Suprapubic skin (tissue), 4 donors: ENCODE measurements around the gene SGF29. TPM values are rescaled to one million over a fixed set of nuclear protein-coding genes. Genes with fewer than 3 reads are reported as not detected.

Source experiments
- DNase-seq, 2 donors: peaks; one replicate each; pipeline ENCODE4 v3.0.0-alpha.2; 2019; ENCODE audit warnings: low spot score in 2 of 2
- H3K27ac ChIP-seq: fragments of 200-600 bp; sonication (generic); one replicate; pipeline ENCODE4 v1.5.1; 2019
- H3K27me3 ChIP-seq: fragments of 200-600 bp; sonication (generic); one replicate; pipeline ENCODE4 v1.5.1; 2019
- H3K36me3 ChIP-seq: fragments of 200-600 bp; sonication (generic); one replicate; pipeline ENCODE4 v1.5.1; 2019
- H3K4me1 ChIP-seq: fragments of 200-600 bp; sonication (generic); one replicate; pipeline ENCODE4 v1.5.1; 2019
- H3K4me3 ChIP-seq: fragments of 200-600 bp; sonication (generic); one replicate; pipeline ENCODE4 v1.5.1; 2019; ENCODE audit warnings: mild to moderate bottlenecking
- H3K9me3 ChIP-seq: fragments of 200-600 bp; sonication (generic); one replicate; pipeline ENCODE4 v1.5.1; 2019
- CTCF ChIP-seq, 2 donors: fragments of 200-600 bp in 1 of 2; fragments of 450-650 bp in 1 of 2; sonication (generic) in 1 of 2; IDR thresholded peaks; one replicate each; pipeline ENCODE4 v1.5.1; 2016 to 2019; ENCODE audit warnings: antibody characterized with exemption in 2 of 2, mild to moderate bottlenecking in 1 of 2, moderate library complexity in 1 of 2
- EP300 ChIP-seq: sonication (generic); formaldehyde crosslinking; IDR thresholded peaks from one replicate; pipeline ENCODE4 v1.6.1; 2017; ENCODE audit warnings: antibody characterized with exemption
- POLR2A ChIP-seq, 2 donors: fragments of 450-650 bp; IDR thresholded peaks; one replicate each; pipeline ENCODE4 v1.6.1; 2017; ENCODE audit warnings: antibody characterized with exemption in 2 of 2, mild to moderate bottlenecking in 2 of 2, moderate library complexity in 2 of 2
- POLR2AphosphoS5 ChIP-seq, 3 donors: sonication (generic); formaldehyde crosslinking; IDR thresholded peaks; one replicate each; pipeline ENCODE4 v1.6.1; 2017; ENCODE audit warnings: antibody characterized with exemption in 3 of 3
- WGBS: methylation state at CpG from one replicate; pipeline ENCODE4 v1.1.5; 2018; 5-methylcytosine and 5-hydroxymethylcytosine counted together
- total RNA-seq, 4 donors: library from RNA; depleted of rRNA; stranded (reverse); fragments of >200 nt; gene quantifications; one replicate each; pipeline ENCODE4 v1.1.0, GENCODE V29; 2016

Gene SGF29
- total RNA-seq, 4 donors from 2014 or later, result 20.2 to 36.1 (median 24.8) TPM

DNA sequence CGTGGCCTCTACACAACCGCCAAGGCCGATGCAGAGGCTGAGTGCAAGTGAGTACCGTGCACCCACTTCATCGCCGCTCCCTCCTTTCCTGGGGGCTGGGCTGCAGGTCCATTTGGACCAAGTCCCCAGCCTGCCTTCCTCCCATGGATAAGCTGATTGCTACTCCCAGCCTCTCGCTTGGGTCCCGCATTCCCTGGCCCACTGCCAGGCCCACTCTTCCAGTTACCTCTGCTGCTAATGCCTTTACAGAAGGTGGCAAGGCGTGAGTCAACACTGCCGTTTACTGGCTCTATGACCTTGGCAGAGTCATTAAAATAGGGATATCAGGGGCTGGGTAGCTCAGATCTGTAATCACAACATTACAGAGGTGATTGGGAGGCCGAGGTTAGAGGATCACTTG, 32.0 kb downstream of the SGF29 start:
- no peak for TF ChIP-seq POLR2A (IDR thresholded peaks at IDR 0.05)
- no peak for TF ChIP-seq CTCF (IDR thresholded peaks at IDR 0.05)
- no peak for TF ChIP-seq POLR2AphosphoS5 (IDR thresholded peaks at IDR 0.05)
- TF ChIP-seq EP300, result no peak
- Histone ChIP-seq H3K27me3 (no peaks in the 10 kb centered on the region), H3K27ac (no peak overlapping the region), H3K4me3 (no peak overlapping the region), H3K36me3 (peaks cover 88% of the 10 kb centered on the region), H3K4me1 (no peaks in the 10 kb centered on the region), H3K9me3 (no peaks in the 10 kb centered on the region)
- no peak for DNase-seq
- WGBS, result 91% methylated on average over 11 of the region's 11 CpGs

DNA sequence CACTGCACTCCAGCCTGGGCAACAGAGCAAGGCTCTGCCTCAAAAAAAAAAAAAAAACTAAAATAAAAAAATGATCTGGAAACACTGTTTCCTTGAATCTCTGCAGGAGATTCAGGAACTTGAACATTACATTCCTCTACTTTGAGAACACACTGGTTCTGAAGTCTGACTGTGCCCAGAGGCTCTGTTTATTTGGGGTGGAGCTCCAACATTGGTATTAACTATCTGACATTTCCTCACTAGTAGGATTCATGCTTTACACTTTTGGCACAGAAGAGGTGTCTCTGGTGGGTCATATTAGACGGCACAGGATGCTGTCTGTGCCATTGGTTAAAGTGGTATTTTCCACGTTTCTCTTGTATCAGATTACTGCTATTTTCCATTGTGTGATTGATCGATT, 32.7 kb downstream of the SGF29 start:
- Histone ChIP-seq H3K27me3 (no peaks in the 10 kb centered on the region), H3K27ac (no peak overlapping the region), H3K4me3 (no peak overlapping the region), H3K36me3 (peaks cover 93% of the 10 kb centered on the region), H3K9me3 (no peaks in the 10 kb centered on the region), H3K4me1 (no peaks in the 10 kb centered on the region)
- DNase-seq, result no peak
- TF ChIP-seq EP300 (no peak), POLR2AphosphoS5 (IDR thresholded peaks at IDR 0.05) (no peak), POLR2A (IDR thresholded peaks at IDR 0.05) (no peak), CTCF (IDR thresholded peaks at IDR 0.05) (no peak)
- 86% methylated on average over 3 of the region's 3 CpGs for WGBS

DNA sequence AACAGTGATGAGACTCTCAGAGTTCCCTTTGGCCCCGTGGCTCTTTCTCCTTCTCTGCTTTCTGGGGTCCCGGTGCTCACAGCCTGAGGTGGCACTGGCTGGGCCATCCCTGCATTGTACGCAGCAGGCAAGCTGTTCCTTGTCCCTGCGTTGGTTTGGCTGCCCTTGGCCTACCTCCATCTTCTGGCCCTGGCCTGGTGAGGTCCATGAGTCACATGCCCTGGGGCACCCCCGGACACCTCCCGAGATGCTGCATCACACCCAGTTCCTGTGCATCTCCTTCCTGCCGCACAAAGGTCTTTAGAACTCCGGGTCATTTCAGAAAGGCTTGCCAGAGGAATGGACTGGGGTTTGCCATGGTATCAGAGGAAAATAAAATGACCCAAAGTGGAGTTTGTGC, 33.7 kb downstream of the SGF29 start:
- no peak overlapping the region for H3K4me3 ChIP-seq
- TF ChIP-seq CTCF (IDR thresholded peaks at IDR 0.05), result no peak
- no peaks in the 10 kb centered on the region for H3K27me3 ChIP-seq
- DNase-seq, result no peak
- 79% methylated on average over 5 of the region's 8 CpGs for WGBS
- H3K36me3 ChIP-seq, result peaks cover 93% of the 10 kb centered on the region
- H3K4me1 ChIP-seq, result no peaks in the 10 kb centered on the region
- H3K27ac ChIP-seq, result no peak overlapping the region
- H3K9me3 ChIP-seq, result no peaks in the 10 kb centered on the region

DNA sequence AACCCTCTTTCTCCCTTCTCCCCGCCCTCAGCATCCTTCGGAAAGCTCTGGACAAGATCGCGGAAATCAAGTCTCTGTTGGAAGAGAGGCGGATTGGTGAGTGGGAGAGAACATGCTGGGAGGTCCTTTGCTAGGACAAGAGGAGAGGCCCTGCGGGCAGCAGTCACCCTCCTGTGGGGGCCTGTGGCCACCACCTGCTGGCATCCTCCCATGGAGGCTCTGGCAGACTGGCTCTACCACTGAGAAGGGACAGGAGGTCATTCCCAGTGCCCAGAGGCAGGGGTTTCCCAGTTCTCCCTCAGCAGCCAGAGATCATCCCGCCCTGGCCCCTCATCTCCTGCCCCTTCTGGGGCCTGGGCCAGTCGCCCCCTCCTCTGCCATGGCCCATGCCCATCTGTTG, 35.3 kb downstream of the SGF29 start:
- Histone ChIP-seq H3K36me3 (peaks cover 80% of the 10 kb centered on the region), H3K27me3 (no peaks in the 10 kb centered on the region), H3K4me1 (no peaks in the 10 kb centered on the region), H3K27ac (no peak overlapping the region), H3K9me3 (no peaks in the 10 kb centered on the region), H3K4me3 (no peak overlapping the region)
- DNase-seq, result no peak
- TF ChIP-seq EP300 (no peak), POLR2AphosphoS5 (IDR thresholded peaks at IDR 0.05) (no peak), CTCF (IDR thresholded peaks at IDR 0.05) (no peak), POLR2A (IDR thresholded peaks at IDR 0.05) (no peak)
- 95% methylated on average over 8 of the region's 8 CpGs for WGBS

DNA sequence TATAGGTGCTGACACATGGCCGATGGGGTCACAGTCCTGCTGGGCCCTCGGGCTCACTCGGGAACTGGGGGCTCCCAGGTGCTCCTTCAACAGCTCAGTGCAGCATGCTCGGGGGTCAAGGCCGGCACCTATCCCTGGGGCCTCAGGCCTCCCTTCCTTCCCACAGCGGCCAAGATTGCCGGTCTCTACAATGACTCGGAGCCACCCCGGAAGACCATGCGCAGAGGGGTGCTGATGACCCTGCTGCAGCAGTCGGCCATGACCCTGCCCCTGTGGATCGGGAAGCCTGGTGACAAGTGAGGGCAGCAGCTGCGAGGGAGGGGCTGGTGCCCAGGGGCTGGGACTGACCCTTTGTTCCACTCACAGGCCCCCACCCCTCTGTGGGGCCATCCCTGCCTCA, 36.2 kb downstream of the SGF29 start:
- peaks cover 75% of the 10 kb centered on the region for H3K36me3 ChIP-seq

More for the DNA sequence above, 36.2 kb downstream of the SGF29 start:
- Histone ChIP-seq H3K4me1 (no peaks in the 10 kb centered on the region), H3K4me3 (no peak overlapping the region), H3K27ac (no peak overlapping the region), H3K9me3 (no peaks in the 10 kb centered on the region), H3K27me3 (no peaks in the 10 kb centered on the region)
- no CpG with 5 or more reads among the region's 13 CpGs for WGBS
- DNase-seq, result no peak
- TF ChIP-seq EP300 (no peak), CTCF (IDR thresholded peaks at IDR 0.05) (no peak), POLR2AphosphoS5 (IDR thresholded peaks at IDR 0.05) (no peak), POLR2A (IDR thresholded peaks at IDR 0.05) (no peak)
